HCT116 (cell line): ENCODE measurements around the gene EIF2AK3.

ENCODE experiments used
- CEBPB ChIP-seq: IDR thresholded peaks from 2 replicates; pipeline ENCODE4 v1.6.1; 2012; ENCODE audit warnings: low read depth
- EZH2 ChIP-seq: fragments of 200-600 bp; sonication (generic); IDR thresholded peaks from 2 replicates; pipeline ENCODE4 v1.6.1; 2017; ENCODE audit warnings: antibody characterized with exemption, mixed run types
- EZH2phosphoT487 ChIP-seq: fragments of 200-600 bp; IDR thresholded peaks from 2 replicates; pipeline ENCODE4 v1.6.1; 2018; ENCODE audit warnings: antibody characterized with exemption, borderline replicate concordance
- POLR2A ChIP-seq: IDR thresholded peaks from 2 replicates; pipeline ENCODE4 v1.7.0; 2011; ENCODE audit warnings: borderline replicate concordance; ENCODE audit not compliant: insufficient read depth, insufficient read length; ENCODE audit errors: extremely low read depth
- POLR2AphosphoS5 ChIP-seq: IDR thresholded peaks from 2 replicates; pipeline ENCODE4 v1.6.1; 2011; ENCODE audit warnings: mild to moderate bottlenecking, low read depth, low read length, moderate library complexity
- RAD21 ChIP-seq: IDR thresholded peaks from 2 replicates; pipeline ENCODE4 v1.6.1; 2012; ENCODE audit warnings: low read depth, mild to moderate bottlenecking
- SIN3A ChIP-seq: IDR thresholded peaks from 2 replicates; pipeline ENCODE4 v1.6.1; 2012; ENCODE audit warnings: low read depth
- SP1 ChIP-seq: IDR thresholded peaks from 2 replicates; pipeline ENCODE4 v1.6.1; 2012; ENCODE audit warnings: low read depth
- TCF7L2 ChIP-seq: IDR thresholded peaks from 2 replicates; pipeline ENCODE4 v1.7.0; 2011; ENCODE audit warnings: borderline replicate concordance, inconsistent platforms; ENCODE audit not compliant: insufficient read depth, insufficient read length; ENCODE audit errors: extremely low read depth
- YY1 ChIP-seq: IDR thresholded peaks from 2 replicates; pipeline ENCODE4 v1.6.1; 2011; ENCODE audit warnings: low read length, low read depth, moderate library complexity, mild to moderate bottlenecking; ENCODE audit not compliant: insufficient replicate concordance; ENCODE audit errors: extremely low read depth
- ZFX ChIP-seq: fragments of 450-650 bp; IDR thresholded peaks from 2 replicates; pipeline ENCODE4 v1.6.1; 2017
- TF ChIP-seq, protein P1 (sequence below), 3 experiments: fragments of 200-600 bp in 1 of 3; sonication (generic) in 1 of 3; IDR thresholded peaks in 2 of 3; conservative IDR thresholded peaks in 1 of 3; 2 replicates each; pipeline ENCODE4 v1.5.1; 2012 to 2017; ENCODE audit warnings: low read depth in 2 of 3, low read length in 2 of 3, antibody characterized with exemption in 1 of 3, borderline replicate concordance in 1 of 3, control low read depth in 1 of 3, mild to moderate bottlenecking in 1 of 3, mixed read lengths in 1 of 3, mixed run types in 1 of 3, moderate library complexity in 1 of 3; ENCODE audit not compliant: insufficient read depth in 1 of 3
- TF ChIP-seq, protein P2 (sequence below): IDR thresholded peaks from 2 replicates; pipeline ENCODE4 v1.6.1; 2012
- TF ChIP-seq, protein P3 (sequence below): IDR thresholded peaks from 2 replicates; pipeline ENCODE4 v1.6.1; 2011; ENCODE audit warnings: mild to moderate bottlenecking, low read length, moderate library complexity; ENCODE audit not compliant: insufficient replicate concordance; ENCODE audit errors: extremely low read depth

DNA sequence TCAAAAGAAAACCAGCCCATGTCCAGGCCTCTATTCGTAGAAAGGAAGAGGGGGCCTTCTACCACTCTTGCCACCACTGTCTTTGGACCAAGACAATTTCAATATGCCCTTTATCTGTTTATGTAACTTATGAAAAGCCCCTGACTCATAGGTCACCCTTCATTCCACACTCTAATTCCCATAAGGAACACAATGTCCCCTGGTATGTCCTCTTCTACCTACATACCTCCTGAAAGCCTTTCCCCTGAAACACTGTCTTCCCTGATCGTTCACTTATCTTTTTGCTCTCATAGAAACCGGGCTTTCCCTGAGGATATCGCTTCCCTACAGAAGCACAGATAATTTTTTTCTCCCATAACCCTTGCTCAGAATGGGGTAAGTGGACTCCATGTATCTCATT is 13.3 kb downstream of the EIF2AK3 start:
- TF ChIP-seq, protein P1, sequence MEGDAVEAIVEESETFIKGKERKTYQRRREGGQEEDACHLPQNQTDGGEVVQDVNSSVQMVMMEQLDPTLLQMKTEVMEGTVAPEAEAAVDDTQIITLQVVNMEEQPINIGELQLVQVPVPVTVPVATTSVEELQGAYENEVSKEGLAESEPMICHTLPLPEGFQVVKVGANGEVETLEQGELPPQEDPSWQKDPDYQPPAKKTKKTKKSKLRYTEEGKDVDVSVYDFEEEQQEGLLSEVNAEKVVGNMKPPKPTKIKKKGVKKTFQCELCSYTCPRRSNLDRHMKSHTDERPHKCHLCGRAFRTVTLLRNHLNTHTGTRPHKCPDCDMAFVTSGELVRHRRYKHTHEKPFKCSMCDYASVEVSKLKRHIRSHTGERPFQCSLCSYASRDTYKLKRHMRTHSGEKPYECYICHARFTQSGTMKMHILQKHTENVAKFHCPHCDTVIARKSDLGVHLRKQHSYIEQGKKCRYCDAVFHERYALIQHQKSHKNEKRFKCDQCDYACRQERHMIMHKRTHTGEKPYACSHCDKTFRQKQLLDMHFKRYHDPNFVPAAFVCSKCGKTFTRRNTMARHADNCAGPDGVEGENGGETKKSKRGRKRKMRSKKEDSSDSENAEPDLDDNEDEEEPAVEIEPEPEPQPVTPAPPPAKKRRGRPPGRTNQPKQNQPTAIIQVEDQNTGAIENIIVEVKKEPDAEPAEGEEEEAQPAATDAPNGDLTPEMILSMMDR (IDR thresholded peaks at IDR 0.05 in 2 of 3, conservative IDR thresholded peaks at IDR 0.05 in 1 of 3; ENCODE audit: borderline replicate concordance in 1 of 3, insufficient read depth in 1 of 3, low read depth in 2 of 3, low read length in 2 of 3): no peak
- TF ChIP-seq POLR2AphosphoS5 (no peak), TCF7L2 (no peak), POLR2A (no peak), YY1 (no peak), ZFX (no peak), EZH2phosphoT487 (no peak), CEBPB (no peak), SP1 (no peak), EZH2 (no peak), SIN3A (no peak), RAD21 (no peak)
- TF ChIP-seq, protein P2, sequence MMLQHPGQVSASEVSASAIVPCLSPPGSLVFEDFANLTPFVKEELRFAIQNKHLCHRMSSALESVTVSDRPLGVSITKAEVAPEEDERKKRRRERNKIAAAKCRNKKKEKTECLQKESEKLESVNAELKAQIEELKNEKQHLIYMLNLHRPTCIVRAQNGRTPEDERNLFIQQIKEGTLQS: no peak
- TF ChIP-seq, protein P3, sequence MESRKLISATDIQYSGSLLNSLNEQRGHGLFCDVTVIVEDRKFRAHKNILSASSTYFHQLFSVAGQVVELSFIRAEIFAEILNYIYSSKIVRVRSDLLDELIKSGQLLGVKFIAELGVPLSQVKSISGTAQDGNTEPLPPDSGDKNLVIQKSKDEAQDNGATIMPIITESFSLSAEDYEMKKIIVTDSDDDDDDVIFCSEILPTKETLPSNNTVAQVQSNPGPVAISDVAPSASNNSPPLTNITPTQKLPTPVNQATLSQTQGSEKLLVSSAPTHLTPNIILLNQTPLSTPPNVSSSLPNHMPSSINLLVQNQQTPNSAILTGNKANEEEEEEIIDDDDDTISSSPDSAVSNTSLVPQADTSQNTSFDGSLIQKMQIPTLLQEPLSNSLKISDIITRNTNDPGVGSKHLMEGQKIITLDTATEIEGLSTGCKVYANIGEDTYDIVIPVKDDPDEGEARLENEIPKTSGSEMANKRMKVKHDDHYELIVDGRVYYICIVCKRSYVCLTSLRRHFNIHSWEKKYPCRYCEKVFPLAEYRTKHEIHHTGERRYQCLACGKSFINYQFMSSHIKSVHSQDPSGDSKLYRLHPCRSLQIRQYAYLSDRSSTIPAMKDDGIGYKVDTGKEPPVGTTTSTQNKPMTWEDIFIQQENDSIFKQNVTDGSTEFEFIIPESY: no peak
